H1 (cell line): ENCODE results near the gene LRRC56. TPM values are rescaled to one million over a fixed set of nuclear protein-coding genes. Genes with fewer than 3 reads are reported as not detected.

Source experiments
- CTCF ChIP-seq, 3 experiments: IDR thresholded peaks; 1 replicate in 2 of 3; 2 replicates in 1 of 3; pipeline versions ENCODE4 v1.5.1 to v1.6.1; 2011; ENCODE audit warnings: low read length in 3 of 3, mild to moderate bottlenecking in 3 of 3, inconsistent platforms in 2 of 3, low read depth in 1 of 3, moderate library complexity in 1 of 3; ENCODE audit not compliant: insufficient read depth in 1 of 3; ENCODE audit errors: control extremely low read depth in 1 of 3
- RBBP5 ChIP-seq: IDR thresholded peaks from 2 replicates; pipeline ENCODE4 v1.7.1; 2012; ENCODE audit warnings: low read depth, mild to moderate bottlenecking, inconsistent platforms, low read length, moderate library complexity, borderline replicate concordance
- SIRT6 ChIP-seq: IDR thresholded peaks from one replicate; pipeline ENCODE4 v1.7.1; 2012; ENCODE audit warnings: low read length, inconsistent platforms
- SP4 ChIP-seq: IDR thresholded peaks from 2 replicates; pipeline ENCODE4 v1.6.1; 2012; ENCODE audit warnings: low read length, inconsistent platforms
- YY1 ChIP-seq: IDR thresholded peaks from 2 replicates; pipeline ENCODE4 v1.6.1; 2011; ENCODE audit warnings: low read depth, mild to moderate bottlenecking, low read length
- polyA plus RNA-seq, 7 experiments: library from polyadenylated mRNA; depleted of rRNA in 3 of 7; stranded (reverse) in 5 of 7; unstranded in 2 of 7; fragments of >200 nt in 5 of 7; fragments of 200-250 nt in 2 of 7; gene quantifications; 1 replicate in 5 of 7; 2 replicates in 1 of 7; 4 replicates in 1 of 7; pipeline versions ENCODE4 v1.2.1 to v1.2.3, GENCODE V29; 2011 to 2013; ENCODE audit warnings: missing spikeins in 2 of 7, mixed read lengths in 2 of 7
- total RNA-seq: library from RNA; stranded (reverse); fragmentation: NEBNext Ultra II Directional; extraction: Animal tissue kit (Norgen Biotek cat#: 25700); gene quantifications from 2 replicates; pipeline ENCODE4 v1.2.1, GENCODE V29; 2021
- TF ChIP-seq, protein P1 (sequence below): IDR thresholded peaks from 2 replicates; pipeline ENCODE4 v1.6.1; 2011; ENCODE audit warnings: low read length, improper control_type of control experiment

Gene LRRC56
- total and polyA plus RNA-seq, 2 of the 8 experiments (the other 6 are each of a cell fraction or from before 2014, with no cell fraction given), result 0.94 to 1.9 TPM

- TF ChIP-seq YY1 (no peak), RBBP5 (no peak), SIRT6 (no peak), CTCF (IDR thresholded peaks at IDR 0.05; ENCODE audit: control extremely low read depth in 1 of 3, insufficient read depth in 1 of 3, low read depth in 1 of 3, low read length in 3 of 3) (no peak), SP4 (no peak)
- TF ChIP-seq, protein P1, sequence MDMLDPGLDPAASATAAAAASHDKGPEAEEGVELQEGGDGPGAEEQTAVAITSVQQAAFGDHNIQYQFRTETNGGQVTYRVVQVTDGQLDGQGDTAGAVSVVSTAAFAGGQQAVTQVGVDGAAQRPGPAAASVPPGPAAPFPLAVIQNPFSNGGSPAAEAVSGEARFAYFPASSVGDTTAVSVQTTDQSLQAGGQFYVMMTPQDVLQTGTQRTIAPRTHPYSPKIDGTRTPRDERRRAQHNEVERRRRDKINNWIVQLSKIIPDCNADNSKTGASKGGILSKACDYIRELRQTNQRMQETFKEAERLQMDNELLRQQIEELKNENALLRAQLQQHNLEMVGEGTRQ, result no peak
Observed at GRCh38 chr11:492427-493226, 44.7 kb upstream of the LRRC56 start (continued).
